T-helper 22 cell (primary cell): ENCODE data around the gene HIRA.

ENCODE experiments used
- DNase-seq: peaks from one replicate; pipeline ENCODE4 v3.0.0-alpha.2; 2020; ENCODE audit warnings: low read depth

The HIRA gene

DNA sequence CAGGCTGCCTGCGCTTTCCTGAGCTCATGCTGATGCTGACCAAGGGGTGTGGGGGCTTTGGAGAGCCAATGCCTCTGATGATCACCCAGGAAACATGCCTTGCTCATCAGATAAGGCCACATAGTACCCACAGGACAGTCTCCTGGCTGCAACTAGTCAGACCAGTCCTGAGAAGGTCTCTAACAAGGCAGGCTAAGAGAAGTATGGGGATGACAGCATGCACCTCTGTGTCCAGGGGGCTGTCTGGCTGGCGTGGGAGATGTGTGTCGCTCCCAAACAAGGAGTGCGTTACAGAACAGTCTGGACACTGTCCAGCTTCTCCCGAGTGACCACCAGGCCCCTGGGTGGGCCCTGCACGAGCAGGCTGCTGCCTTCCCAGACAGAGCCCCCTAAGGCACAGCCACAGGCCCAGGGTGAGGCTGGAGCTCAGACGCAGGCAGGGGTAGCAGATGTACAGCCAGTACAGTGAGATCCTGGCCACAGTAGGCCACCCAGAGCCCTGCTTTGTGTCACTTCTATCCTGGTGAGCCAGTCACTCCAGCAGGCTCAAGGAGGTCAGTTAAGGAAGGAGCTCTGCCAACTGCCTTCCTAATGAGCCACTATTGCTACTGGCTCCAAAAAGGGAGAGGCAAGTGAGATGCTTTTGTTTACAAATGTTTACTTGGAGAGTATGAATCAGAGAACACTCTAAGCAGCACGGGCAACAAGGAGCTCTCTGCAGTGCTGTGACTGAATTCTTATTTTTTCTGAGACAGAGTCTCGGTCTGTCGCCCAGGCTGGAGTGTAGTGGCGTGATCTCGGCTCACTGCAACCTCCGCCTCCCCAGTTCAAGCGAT lies 74.0 kb downstream of the HIRA start:
- DNase-seq, result no peak

GRCh38 chr22:19356708-19357269 lies 74.7 kb downstream of the HIRA start:
- no peak for DNase-seq

DNA sequence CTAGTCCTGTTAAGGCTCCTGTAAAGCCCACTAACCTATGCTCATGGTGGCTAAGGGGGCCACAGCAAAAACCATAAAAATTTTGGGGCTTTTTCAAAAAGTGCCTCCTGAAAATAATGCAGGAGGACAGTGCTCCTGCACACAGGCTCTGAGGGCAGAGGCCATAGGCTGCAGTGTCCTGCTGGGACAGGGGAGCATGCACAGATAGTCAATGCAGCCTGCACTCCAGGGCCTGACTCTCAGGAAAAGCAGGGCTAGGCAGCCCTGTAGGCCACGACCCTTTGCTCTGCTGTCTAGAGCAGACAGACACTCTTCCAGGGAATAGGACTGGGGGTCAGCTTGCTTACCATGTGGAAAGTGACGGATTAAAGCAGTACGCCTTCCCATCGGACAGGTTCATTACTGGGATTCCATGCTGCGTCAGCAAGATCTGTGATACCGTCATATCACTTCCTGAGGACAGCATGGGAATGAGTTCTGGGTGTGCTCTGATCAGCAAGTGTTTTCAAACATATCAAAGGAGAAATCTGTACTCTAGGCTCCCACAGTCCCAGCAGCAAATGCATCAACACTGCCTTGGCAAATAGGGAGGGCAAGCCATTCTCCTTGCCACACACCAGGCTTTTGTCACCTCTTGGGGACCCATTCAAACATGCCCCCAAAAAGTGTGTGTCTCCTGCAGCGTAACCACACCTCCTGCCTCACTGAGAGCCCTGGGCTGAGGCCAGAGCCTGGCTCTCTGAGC lies 75.9 kb downstream of the HIRA start:
- no peak for DNase-seq

DNA sequence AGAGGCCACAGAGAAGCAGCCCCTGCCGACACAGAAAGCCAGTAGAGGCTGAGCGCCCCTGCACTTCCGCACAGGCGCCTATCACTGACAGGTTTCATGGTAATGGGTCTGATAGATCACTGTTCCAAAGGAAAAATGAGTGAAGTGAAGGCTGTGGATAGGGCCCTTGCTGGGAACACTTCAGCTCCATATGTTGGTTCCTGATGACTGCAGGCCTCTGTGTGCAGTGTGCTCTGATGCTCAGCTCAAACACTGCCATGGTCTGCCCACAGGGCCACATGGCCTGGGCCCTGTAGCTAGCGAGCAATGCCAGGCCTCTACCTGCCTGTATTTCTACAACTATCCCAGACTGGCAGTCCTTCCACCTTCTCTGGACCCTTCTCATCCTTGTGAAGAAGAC lies 77.3 kb downstream of the HIRA start:
- DNase-seq, result no peak

- DNase-seq, result no peak
Measured at GRCh38 chr22:19353363-19354131, 78.0 kb downstream of the HIRA start.

DNA sequence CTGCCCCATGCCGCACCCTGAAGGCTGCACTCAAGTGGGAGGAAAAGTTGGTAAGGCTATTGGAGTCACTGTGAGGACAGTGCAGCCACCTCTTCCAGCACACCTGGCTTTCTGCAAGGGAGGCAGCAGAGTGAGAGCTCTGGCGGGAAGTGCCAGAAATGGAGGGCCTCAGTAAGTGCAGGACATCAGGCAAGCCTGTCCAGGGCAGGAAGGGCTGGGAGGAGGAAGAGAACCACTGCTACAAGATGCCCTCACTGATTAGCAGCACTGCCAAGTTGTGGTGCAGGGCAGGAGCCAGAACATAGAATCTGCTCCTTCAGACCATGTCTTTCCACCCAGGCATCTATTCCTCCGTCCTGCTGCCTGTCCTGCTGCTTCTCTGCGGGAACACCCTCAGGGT lies 78.8 kb downstream of the HIRA start:
- no peak for DNase-seq

DNA sequence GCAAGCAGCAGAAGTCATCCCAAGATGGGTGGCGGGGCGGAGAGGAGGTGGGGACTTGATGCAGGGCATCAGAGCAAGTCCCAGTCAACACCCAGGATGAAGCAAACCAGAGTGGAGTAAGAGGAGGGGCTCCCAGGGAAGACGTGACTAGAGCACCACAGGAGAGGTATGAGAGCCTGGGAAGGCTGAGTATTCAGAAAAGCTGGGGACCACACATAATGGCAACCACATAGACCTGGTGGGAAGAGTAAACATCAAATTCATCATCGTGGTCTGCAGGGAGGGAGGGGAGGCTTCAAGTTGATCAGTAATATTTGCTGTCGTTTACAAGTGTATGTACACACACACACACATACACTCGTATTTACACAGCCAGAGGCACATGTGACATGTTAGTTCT lies 79.3 kb downstream of the HIRA start:
- DNase-seq, result no peak

DNA sequence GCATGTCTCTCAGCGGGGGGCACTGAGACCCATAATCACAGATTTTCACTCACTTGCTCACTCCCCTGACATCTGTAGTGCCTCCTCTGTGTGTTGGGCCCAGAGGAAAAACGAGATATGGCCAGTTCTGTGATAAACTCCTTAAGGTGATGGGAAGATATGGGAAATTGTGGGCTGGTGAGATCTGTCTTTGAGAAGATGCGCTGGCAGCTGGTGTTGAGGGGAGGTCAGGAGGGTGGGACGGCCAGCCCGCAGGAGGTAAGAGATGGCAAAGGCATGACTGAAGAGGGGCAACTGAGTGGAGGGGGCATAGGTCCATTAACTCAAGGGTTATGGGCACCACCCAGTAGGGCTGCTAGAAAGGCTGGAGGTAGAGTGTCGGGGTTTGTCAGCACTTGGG lies 79.9 kb downstream of the HIRA start:
- no peak for DNase-seq

GRCh38 chr22:19350947-19351346 lies 80.6 kb downstream of the HIRA start:
- no peak for DNase-seq

GRCh38 chr22:19350476-19350859 lies 81.1 kb downstream of the HIRA start:
- no peak for DNase-seq

- DNase-seq, result no peak
Measured at GRCh38 chr22:19349778-19350475, 81.6 kb downstream of the HIRA start.

DNA sequence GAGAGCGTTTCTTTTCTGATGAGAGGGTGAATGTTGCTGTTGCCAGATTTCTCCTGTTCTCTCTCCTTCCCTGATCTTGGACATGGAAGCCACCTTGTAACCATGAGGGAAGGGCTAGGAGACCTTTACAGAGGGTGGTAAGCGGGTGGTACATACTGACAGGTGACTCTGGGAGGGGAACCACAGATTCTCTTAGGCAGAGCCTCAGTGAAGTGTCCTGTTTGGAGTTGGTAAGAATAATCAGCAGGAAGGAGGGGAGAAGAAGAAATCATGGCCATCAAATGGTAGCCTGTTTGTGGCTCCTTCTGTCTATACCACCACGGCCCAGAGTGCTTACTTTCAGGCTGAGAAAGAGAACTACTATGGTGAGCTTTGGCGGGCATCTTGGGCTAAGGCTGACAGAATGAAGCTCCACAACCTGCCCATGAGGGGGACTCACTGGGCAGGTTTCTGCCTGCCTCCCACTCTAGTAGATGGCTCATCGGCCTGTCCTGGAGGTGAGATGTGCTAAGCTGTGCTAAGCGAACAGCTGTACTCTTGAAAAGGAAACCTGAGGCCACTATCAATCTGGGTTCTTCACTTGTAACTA lies 84.8 kb downstream of the HIRA start:
- no peak for DNase-seq

DNA sequence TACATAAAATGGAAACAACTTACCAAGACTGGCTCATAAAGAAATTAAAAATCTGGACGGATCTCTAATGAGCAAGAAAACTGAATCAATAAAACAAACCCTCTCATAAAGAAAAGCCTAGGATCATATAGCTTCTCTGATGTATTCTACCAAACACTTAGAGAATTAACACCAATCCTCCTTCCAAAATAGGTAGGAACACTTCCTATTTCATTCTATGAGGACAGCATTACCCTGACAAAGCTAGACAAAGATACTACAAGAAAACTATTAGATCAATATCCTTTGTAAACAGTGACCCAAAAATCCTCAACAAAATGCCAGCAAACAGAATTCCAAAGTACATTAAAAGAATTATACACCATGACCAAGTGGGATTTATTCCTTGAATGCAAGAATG lies 87.1 kb downstream of the HIRA start:
- no peak for DNase-seq

GRCh38 chr22:19343470-19343869 lies 88.1 kb downstream of the HIRA start:
- DNase-seq, result no peak

GRCh38 chr22:19341500-19341899 lies 90.0 kb downstream of the HIRA start:
- no peak for DNase-seq

GRCh38 chr22:19337137-19337536 lies 94.4 kb downstream of the HIRA start:
- no peak for DNase-seq

DNA sequence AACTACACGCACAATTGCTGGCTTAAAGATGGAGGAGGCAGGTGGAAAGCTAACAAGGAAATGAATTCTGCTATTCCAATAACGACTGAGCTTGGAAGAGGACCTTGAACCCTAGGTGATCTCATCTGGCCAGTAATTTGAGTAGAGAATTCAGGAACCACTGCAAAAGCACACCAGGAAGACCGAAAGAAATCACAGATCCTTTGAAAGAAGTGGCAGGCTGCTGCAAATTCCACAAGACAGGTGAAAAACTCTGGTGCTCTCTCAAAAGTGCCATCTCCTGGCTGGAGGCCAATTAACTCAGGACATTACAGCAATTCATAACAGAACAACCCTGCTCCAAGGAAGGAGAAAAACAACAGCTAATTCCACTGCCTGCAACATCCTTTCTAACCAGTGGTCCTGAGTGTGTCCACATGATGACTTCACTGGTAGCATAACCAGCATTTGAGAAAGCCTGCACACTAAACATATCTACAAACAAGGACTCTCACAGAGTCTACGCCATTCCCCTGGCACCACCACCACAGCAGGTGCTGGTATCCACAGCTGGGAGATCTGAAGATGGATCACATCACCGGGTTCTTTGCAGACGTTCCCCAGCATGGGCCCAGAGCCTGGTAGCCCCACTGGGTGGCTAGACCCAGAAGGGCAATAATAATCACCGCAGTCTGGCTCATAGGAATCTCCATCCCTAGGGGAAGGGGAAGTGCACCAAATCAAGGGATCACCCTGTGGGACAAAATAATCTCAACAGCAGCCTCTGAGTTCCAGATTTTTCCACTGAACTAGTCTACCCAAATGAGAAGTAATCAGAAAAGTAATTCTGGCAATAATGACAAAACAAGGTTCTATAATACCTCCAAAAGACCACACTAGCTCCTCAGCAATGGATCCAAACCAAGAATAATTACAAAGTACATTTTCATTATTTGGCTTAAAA lies 95.1 kb downstream of the HIRA start:
- DNase-seq, result no peak

GRCh38 chr22:19331975-19332374 lies 99.6 kb downstream of the HIRA start:
- no peak for DNase-seq

DNA sequence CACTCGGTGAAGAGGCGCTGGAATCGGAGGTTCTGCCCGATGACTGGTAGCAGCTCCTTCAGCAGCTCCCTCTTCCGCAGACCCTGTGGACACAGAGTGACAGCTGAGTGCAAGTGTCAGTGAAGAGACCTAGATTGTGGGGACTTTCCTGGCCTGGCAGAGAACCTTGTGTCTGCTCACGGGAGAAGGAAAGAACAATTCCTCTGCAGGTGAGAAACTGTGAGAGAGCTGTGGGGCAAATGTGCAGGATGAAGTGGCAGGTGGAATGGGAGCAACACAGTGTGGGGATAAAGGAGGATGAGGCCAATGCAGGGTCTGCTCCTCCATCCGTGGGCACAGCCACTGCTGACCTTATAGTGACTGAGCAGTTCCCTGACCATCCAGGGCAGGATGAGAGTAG lies 100.1 kb downstream of the HIRA start:
- DNase-seq, result no peak

DNA sequence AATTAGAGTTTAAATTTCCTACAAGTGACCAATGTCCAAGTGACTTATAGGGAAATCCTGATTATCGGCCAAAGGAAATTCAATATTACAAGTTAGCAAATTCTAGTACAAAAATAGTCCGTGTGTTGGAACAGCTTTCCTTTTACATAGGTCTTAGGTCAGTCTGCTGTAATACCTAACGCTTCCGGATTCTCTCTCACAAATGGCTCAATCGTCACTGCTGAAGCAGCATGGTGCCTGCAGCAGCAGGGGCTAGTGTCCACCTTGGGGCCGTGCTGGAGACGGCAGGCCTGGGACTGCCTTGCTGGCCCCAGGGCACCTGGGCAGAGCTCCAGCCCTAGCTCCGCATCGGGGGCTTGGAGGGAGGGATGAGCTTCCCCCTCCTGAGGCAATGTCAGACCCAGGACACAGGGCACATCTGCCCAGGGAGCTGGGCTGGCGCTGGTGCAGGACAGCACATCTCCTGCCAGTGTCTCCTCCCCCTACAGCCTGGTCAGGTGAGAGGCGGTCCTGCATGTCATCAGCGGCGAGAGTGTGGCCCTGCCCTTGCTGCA lies 100.6 kb downstream of the HIRA start:
- no peak for DNase-seq
